Globus pallidus (tissue), 1 donor: ENCODE results near the gene CDK12.
A peak's percentile ranks its signal among the peaks of the same experiment; 100 is the strongest.
"Not testable (repeated sequence)": the region's sequence is repeated elsewhere in the genome, so short reads cannot be mapped to it uniquely, and the experiment has no call there.

Source experiments
- DNase-seq: peaks from one replicate; pipeline ENCODE4 v3.0.0-alpha.2; 2015; ENCODE audit warnings: low spot score

CDK12 gene

GRCh38 chr17:39507511-39507910, 46.2 kb downstream of the CDK12 start:
- no peak for DNase-seq

GRCh38 chr17:39508987-39509386, 47.7 kb downstream of the CDK12 start:
- DNase-seq: no peak

- no peak for DNase-seq
Measured at GRCh38 chr17:39513309-39513708, 52.0 kb downstream of the CDK12 start.

- DNase-seq: no peak
Measured at GRCh38 chr17:39513915-39514314, 52.6 kb downstream of the CDK12 start.

- no peak for DNase-seq
Measured at GRCh38 chr17:39517224-39517623, 55.9 kb downstream of the CDK12 start.

GRCh38 chr17:39525801-39526506, 64.7 kb downstream of the CDK12 start:
- DNase-seq: peak; percentile 33

- DNase-seq: peak; percentile 17
Measured at GRCh38 chr17:39527220-39527813, 66.0 kb downstream of the CDK12 start.

- no peak for DNase-seq
Measured at GRCh38 chr17:39529455-39529854, 68.2 kb downstream of the CDK12 start.

- DNase-seq: no peak
Measured at GRCh38 chr17:39530513-39530912, 69.2 kb downstream of the CDK12 start.

- no peak for DNase-seq
Measured at GRCh38 chr17:39531252-39531651, 70.0 kb downstream of the CDK12 start.

GRCh38 chr17:39533891-39534290, 72.6 kb downstream of the CDK12 start:
- no peak for DNase-seq

- DNase-seq: no peak
Measured at GRCh38 chr17:39534768-39535405, 73.6 kb downstream of the CDK12 start.

GRCh38 chr17:39536468-39536867, 75.2 kb downstream of the CDK12 start:
- DNase-seq: no peak

- DNase-seq: not testable (repeated sequence)
Measured at GRCh38 chr17:39537364-39537763, 76.1 kb downstream of the CDK12 start.

- DNase-seq: no peak
Measured at GRCh38 chr17:39538866-39539265, 77.6 kb downstream of the CDK12 start.

- no peak for DNase-seq
Measured at GRCh38 chr17:39540611-39541010, 79.3 kb downstream of the CDK12 start.

- no peak for DNase-seq
Measured at GRCh38 chr17:39541652-39542051, 80.4 kb downstream of the CDK12 start.

GRCh38 chr17:39543176-39543575, 81.9 kb downstream of the CDK12 start:
- no peak for DNase-seq

GRCh38 chr17:39543664-39544063, 82.4 kb downstream of the CDK12 start:
- no peak for DNase-seq

GRCh38 chr17:39544361-39544760, 83.1 kb downstream of the CDK12 start:
- DNase-seq: not testable (repeated sequence)

GRCh38 chr17:39547713-39548478, 86.6 kb downstream of the CDK12 start:
- no peak for DNase-seq

GRCh38 chr17:39548494-39549225, 87.4 kb downstream of the CDK12 start:
- DNase-seq: no peak
